Osteocyte (in vitro differentiated cells): ENCODE measurements around the gene ARVCF. TPM values are rescaled to one million over a fixed set of nuclear protein-coding genes. Genes with fewer than 3 reads are reported as not detected.
A peak's percentile ranks its signal among the peaks of the same experiment; 100 is the strongest.

ENCODE experiments used
- DNase-seq: peaks from one replicate; pipeline ENCODE4 v3.0.0; 2021; ENCODE audit warnings: mixed read lengths; ENCODE audit not compliant: unreplicated experiment; ENCODE audit errors: extremely low spot score
- H3K27ac Mint-ChIP-seq: one replicate; pipeline ENCODE4 v1.8.0; 2021; ENCODE audit warnings: mild to moderate bottlenecking, mixed read lengths; ENCODE audit not compliant: unreplicated experiment
- H3K27me3 Mint-ChIP-seq: one replicate; pipeline ENCODE4 v1.8.0; 2021; ENCODE audit warnings: mixed read lengths; ENCODE audit not compliant: unreplicated experiment
- H3K36me3 Mint-ChIP-seq: one replicate; pipeline ENCODE4 v1.8.0; 2021; ENCODE audit warnings: mixed read lengths; ENCODE audit not compliant: unreplicated experiment
- H3K4me1 Mint-ChIP-seq: one replicate; pipeline ENCODE4 v1.8.0; 2021; ENCODE audit warnings: mixed read lengths; ENCODE audit not compliant: unreplicated experiment
- H3K4me3 Mint-ChIP-seq: one replicate; pipeline ENCODE4 v1.8.0; 2021; ENCODE audit warnings: mild to moderate bottlenecking, moderate library complexity, mixed read lengths; ENCODE audit not compliant: unreplicated experiment
- H3K9me3 Mint-ChIP-seq: one replicate; pipeline ENCODE4 v1.8.0; 2021; ENCODE audit warnings: mixed read lengths; ENCODE audit not compliant: unreplicated experiment
- total RNA-seq: library from RNA; stranded (reverse); gene quantifications from 2 replicates; pipeline ENCODE4 v1.2.1, GENCODE V29; 2021
- TF ChIP-seq, protein P1 (sequence below): fragments of 200-600 bp; sonication (generic); IDR thresholded peaks from 2 replicates; pipeline ENCODE4 v1.5.0; 2021; ENCODE audit warnings: antibody characterized with exemption, mild to moderate bottlenecking, moderate library complexity

Gene ARVCF
- total RNA-seq, 1 donor from 2014 or later: 29.3 TPM

DNA sequence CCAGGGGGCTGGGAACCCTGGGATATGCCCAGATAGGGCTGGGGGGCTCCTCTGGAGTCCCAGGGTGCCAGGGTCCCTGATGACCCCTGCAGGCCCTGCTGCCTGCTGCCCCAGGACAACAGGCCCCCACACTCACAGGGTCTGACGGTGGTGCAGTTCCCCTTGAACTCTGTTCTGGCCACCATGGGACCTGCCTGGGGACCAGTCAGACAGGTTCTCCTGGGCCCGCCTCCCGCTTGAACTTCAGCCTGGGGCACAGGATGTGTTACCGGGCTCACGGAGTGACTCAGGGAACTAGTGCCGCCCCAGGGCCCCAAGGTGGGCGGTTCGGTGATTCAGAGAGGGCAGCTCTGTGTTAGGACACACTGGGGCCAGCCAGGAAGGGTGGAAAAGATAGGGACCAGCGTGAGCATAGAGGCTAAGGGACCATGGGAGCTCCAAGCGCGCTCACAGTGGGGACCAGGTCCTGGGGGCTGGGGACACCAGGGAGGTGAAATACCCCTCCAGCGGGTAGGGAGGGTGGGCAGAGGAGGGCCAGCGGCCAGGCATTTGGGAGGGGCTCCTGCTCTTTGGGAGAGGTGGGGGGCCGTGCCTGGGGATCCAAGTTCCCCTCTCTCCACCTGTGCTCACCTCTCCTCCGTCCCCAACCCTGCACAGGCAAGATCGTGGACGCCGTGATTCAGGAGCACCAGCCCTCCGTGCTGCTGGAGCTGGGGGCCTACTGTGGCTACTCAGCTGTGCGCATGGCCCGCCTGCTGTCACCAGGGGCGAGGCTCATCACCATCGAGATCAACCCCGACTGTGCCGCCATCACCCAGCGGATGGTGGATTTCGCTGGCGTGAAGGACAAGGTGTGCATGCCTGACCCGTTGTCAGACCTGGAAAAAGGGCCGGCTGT, 53.5 kb downstream of the ARVCF start:
- H3K27me3 Mint-ChIP-seq: no peaks in the 10 kb centered on the region
- TF ChIP-seq, protein P1, sequence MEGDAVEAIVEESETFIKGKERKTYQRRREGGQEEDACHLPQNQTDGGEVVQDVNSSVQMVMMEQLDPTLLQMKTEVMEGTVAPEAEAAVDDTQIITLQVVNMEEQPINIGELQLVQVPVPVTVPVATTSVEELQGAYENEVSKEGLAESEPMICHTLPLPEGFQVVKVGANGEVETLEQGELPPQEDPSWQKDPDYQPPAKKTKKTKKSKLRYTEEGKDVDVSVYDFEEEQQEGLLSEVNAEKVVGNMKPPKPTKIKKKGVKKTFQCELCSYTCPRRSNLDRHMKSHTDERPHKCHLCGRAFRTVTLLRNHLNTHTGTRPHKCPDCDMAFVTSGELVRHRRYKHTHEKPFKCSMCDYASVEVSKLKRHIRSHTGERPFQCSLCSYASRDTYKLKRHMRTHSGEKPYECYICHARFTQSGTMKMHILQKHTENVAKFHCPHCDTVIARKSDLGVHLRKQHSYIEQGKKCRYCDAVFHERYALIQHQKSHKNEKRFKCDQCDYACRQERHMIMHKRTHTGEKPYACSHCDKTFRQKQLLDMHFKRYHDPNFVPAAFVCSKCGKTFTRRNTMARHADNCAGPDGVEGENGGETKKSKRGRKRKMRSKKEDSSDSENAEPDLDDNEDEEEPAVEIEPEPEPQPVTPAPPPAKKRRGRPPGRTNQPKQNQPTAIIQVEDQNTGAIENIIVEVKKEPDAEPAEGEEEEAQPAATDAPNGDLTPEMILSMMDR: no peak
- H3K4me1 Mint-ChIP-seq: peaks cover 12% of the 10 kb centered on the region
- no peak overlapping the region for H3K27ac Mint-ChIP-seq
- peaks cover 3% of the 10 kb centered on the region for H3K36me3 Mint-ChIP-seq
- H3K4me3 Mint-ChIP-seq: no peak overlapping the region
- no peak for DNase-seq
- no peaks in the 10 kb centered on the region for H3K9me3 Mint-ChIP-seq

DNA sequence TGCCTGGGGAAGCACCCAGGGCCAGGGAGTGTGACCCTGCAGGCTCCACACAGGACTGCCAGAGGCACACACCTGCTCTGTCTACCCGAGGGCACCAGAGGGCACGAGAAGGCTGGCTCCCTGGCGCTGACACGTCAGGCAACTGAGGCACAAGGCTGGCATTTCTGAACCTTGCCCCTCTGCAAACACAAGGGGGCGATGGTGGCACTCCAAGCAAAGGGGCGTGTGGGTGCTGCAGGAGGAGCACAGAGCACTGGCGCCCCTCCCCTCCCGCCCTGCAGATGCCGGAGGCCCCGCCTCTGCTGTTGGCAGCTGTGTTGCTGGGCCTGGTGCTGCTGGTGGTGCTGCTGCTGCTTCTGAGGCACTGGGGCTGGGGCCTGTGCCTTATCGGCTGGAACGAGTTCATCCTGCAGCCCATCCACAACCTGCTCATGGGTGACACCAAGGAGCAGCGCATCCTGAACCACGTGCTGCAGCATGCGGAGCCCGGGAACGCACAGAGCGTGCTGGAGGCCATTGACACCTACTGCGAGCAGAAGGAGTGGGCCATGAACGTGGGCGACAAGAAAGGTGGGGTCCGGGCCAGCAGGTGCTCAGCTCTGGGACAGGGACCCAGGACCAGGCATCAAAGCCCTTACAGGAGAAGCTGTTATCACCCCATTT, 54.2 kb downstream of the ARVCF start:
- no peak overlapping the region for H3K4me3 Mint-ChIP-seq
- H3K27ac Mint-ChIP-seq: no peak overlapping the region
- peaks cover 12% of the 10 kb centered on the region for H3K4me1 Mint-ChIP-seq
- H3K27me3 Mint-ChIP-seq: no peaks in the 10 kb centered on the region
- TF ChIP-seq, protein P1: peak; percentile 69
- no peaks in the 10 kb centered on the region for H3K9me3 Mint-ChIP-seq
- no peak for DNase-seq
- H3K36me3 Mint-ChIP-seq: peaks cover 3% of the 10 kb centered on the region

DNA sequence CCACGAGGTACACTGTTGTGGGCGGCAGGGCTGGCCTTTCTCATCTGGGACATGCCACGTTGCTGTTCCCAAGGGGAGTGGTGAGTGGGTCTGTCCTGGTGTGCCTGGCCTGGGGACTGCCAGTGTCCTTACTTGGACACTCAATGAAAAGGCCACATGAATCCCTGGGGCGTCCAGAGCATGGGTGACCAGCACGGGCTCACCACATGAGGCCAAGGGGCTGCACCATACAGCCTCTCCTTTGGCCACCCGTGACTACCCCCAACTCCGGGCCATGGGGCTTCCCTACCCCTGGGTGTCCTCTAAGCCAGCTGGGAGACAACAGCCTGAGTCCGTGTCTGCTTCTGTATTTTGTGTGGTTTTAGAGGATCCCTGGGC, 54.8 kb downstream of the ARVCF start:
- TF ChIP-seq, protein P1: no peak
- Mint-ChIP-seq H3K4me3 (no peak overlapping the region), H3K36me3 (peaks cover 3% of the 10 kb centered on the region), H3K9me3 (no peaks in the 10 kb centered on the region), H3K4me1 (peaks cover 12% of the 10 kb centered on the region), H3K27ac (no peak overlapping the region), H3K27me3 (no peaks in the 10 kb centered on the region)
- no peak for DNase-seq

DNA sequence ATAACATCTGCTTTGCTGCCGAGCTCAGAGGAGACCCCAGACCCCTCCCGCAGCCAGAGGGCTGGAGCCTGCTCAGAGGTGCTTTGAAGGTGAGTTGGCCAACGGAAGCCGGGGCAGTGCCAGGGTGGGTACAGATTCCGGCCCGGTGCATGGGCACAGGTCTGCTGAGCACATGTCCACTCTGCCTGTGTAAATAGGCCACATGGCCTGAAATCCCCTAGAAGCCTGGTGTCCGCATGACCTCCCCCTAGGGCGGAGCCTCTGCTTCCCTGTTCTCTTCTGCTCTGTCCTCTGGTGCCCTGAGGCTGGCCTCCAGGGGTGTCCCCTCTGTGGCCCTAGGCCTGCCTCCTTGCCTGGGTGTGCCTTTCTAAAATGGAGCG, 55.4 kb downstream of the ARVCF start:
- TF ChIP-seq, protein P1: no peak
- no peak for DNase-seq
- peaks cover 3% of the 10 kb centered on the region for H3K36me3 Mint-ChIP-seq
- no peak overlapping the region for H3K27ac Mint-ChIP-seq
- H3K4me3 Mint-ChIP-seq: no peak overlapping the region
- H3K27me3 Mint-ChIP-seq: no peaks in the 10 kb centered on the region
- no peaks in the 10 kb centered on the region for H3K9me3 Mint-ChIP-seq
- peaks cover 12% of the 10 kb centered on the region for H3K4me1 Mint-ChIP-seq
